ENCODE results near the gene TM4SF1. TPM values are rescaled to one million over a fixed set of nuclear protein-coding genes. Genes with fewer than 3 reads are reported as not detected.

TM4SF1 gene
- total and polyA plus RNA-seq, 4 donors: 117 to 477 (median 213) TPM

DNA sequence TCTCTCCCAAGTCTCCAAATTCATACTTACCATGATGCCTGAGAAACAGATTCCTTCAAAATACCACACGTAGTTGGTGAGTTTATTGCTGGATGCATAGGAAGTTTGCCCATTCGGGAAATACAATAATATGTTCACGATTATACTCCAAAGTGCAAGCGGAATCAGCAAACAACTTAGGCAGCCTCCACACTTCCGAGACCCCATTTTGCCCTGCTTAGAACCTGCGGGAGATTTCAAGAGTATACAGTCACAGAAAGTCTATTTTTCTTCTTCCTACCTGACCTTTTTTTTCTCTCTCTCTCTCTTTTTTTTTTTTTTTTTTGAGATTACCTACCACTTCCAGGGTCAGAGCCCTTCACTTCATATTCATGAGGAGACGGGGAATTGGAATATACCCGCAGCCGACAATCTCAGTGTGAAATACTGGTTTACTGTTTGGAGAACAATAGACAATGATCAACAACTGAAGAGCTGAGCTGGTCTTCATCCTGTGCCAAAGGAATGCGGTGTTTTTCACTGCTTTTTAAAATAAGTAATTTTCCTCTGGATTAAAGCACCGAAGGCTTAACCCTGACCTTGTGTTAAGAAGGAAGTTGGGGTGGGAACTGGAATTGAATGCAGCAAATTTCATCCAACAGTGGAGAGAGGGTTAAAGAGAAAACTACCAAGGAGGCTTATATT is 44.1 kb downstream of the TM4SF1 start, which contains the start of gene TM4SF18:
TSS of gene TM4SF18 (minus strand) at position 461 of the 684 bp plus-strand sequence. CDS start at position 207, 254 bp downstream.
- Histone ChIP-seq H3K4me3 (ENCODE audit: low read length in 2 of 2) (no peak within 1 kb of the TSS), H3K27me3 (ENCODE audit: control insufficient read depth in 1 of 2, insufficient read depth in 2 of 2, low read length in 1 of 2) (no peaks in the 10 kb centered on the region), H3K27ac (ENCODE audit: low read depth in 1 of 2, low read length in 2 of 2) (no peak within 1 kb of the TSS), H3K4me1 (ENCODE audit: control insufficient read depth in 1 of 2, insufficient read depth in 2 of 2, low read length in 2 of 2) (peaks cover 2 to 3% of the 10 kb centered on the region in 2 donors), H3K9me3 (ENCODE audit: control insufficient read depth, low read length) (no peaks in the 10 kb centered on the region), H3K36me3 (ENCODE audit: control insufficient read depth in 1 of 2, insufficient read depth in 2 of 2, low read length in 1 of 2) (no peaks in the 10 kb centered on the region)
- ATAC-seq (ENCODE audit: low FRiP score): no peak
- 77% methylated on average over 11 of the region's 11 CpGs for WGBS, 2 donors
- no peak for DNase-seq
- intact Hi-C loops (cut with DNase I): no loop called here

DNA sequence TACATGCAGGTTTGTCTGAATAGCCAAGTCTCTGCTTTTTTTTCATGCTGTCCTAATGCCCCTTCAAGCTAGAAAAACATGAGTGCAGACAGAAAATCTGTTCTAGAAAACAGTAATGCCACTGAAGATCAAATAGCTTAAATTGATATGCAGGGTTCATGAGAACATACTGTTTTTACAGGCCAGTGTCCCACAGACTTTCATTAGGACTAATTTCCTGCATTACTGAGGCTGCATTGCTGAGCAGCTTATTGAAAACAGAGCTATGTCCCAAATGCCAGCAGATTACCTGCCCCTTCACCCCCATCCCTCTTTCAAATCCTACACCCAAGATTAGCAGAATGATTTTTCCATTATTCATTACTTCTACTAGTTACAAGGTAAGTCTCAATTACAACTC is 44.7 kb downstream of the TM4SF1 start:
- Histone ChIP-seq H3K4me1 (ENCODE audit: control insufficient read depth in 1 of 2, insufficient read depth in 2 of 2, low read length in 2 of 2) (peaks cover 2 to 3% of the 10 kb centered on the region in 2 donors), H3K27ac (ENCODE audit: low read depth in 1 of 2, low read length in 2 of 2) (no peak overlapping the region), H3K9me3 (ENCODE audit: control insufficient read depth, low read length) (no peaks in the 10 kb centered on the region), H3K4me3 (ENCODE audit: low read length in 2 of 2) (no peak overlapping the region), H3K27me3 (ENCODE audit: control insufficient read depth in 1 of 2, insufficient read depth in 2 of 2, low read length in 1 of 2) (no peaks in the 10 kb centered on the region), H3K36me3 (ENCODE audit: control insufficient read depth in 1 of 2, insufficient read depth in 2 of 2, low read length in 1 of 2) (no peaks in the 10 kb centered on the region)
- no peak for DNase-seq
- intact Hi-C loops (cut with DNase I): no loop called here
- ATAC-seq (ENCODE audit: low FRiP score): no peak

DNA sequence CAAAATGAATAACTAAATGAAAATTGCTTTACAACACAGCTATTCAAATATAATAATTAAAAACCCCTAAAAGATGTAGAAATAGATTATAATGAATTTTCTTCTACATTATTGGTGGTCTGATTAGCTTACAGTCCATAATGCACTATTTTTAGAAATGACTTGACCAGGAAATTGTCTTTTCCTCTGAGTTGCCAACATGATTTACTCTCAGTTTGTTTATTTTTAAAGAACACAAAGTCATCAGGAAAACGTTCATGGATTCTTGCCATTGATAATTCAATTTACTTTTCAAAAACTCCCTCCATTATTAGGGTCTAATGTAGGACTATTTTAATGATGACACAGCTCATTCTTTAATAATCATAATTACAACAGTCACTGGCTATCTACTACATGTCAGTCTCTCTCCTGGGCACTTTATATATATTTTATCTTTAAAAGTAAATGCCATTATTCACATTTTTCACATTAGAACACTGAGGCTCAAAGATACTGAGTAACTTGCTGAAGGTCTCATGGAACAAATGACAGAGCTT is 45.2 kb downstream of the TM4SF1 start:
- Histone ChIP-seq H3K4me3 (ENCODE audit: low read length in 2 of 2) (no peak overlapping the region), H3K36me3 (ENCODE audit: control insufficient read depth in 1 of 2, insufficient read depth in 2 of 2, low read length in 1 of 2) (no peaks in the 10 kb centered on the region), H3K9me3 (ENCODE audit: control insufficient read depth, low read length) (no peaks in the 10 kb centered on the region), H3K4me1 (ENCODE audit: control insufficient read depth in 1 of 2, insufficient read depth in 2 of 2, low read length in 2 of 2) (peaks cover 2 to 3% of the 10 kb centered on the region in 2 donors), H3K27ac (ENCODE audit: low read depth in 1 of 2, low read length in 2 of 2) (no peak overlapping the region), H3K27me3 (ENCODE audit: control insufficient read depth in 1 of 2, insufficient read depth in 2 of 2, low read length in 1 of 2) (no peaks in the 10 kb centered on the region)
- ATAC-seq (ENCODE audit: low FRiP score) (no peak), DNase-seq (no peak)
- WGBS, 2 donors: 4 to 8% methylated on average over 1 of the region's 1 CpG
- intact Hi-C loops (cut with DNase I): no loop called here

DNA sequence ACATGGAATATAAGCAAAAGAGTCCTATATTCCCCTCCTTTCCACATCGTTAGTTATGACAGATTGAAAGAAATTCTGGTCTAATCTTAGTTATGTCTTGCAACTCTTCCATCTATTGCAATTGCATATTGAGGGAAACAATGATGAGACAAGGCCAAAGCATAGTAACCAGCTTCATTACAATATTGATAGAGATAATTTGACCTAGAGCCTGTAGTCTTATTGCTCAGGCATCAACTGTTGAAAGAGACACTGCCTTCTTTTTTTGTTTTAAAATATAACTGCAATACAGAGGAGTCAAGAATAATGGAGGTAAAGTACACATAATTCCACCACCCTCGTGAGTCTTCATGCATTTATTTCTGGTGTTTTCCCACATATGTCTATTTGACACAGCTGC is 46.1 kb downstream of the TM4SF1 start:
- intact Hi-C loops (cut with DNase I): no loop called here
- no peak overlapping the region for H3K27ac ChIP-seq (ENCODE audit: low read depth in 1 of 2, low read length in 2 of 2)
- H3K4me1 ChIP-seq (ENCODE audit: control insufficient read depth in 1 of 2, insufficient read depth in 2 of 2, low read length in 2 of 2): peaks cover under 1 to 2% of the 10 kb centered on the region in 2 donors
- 77 to 88% methylated on average over 2 of the region's 2 CpGs for WGBS, 2 donors
- ATAC-seq (ENCODE audit: low FRiP score) (no peak), DNase-seq (no peak)
- no peaks in the 10 kb centered on the region for H3K36me3 ChIP-seq (ENCODE audit: control insufficient read depth in 1 of 2, insufficient read depth in 2 of 2, low read length in 1 of 2)
- no peaks in the 10 kb centered on the region for H3K27me3 ChIP-seq (ENCODE audit: control insufficient read depth in 1 of 2, insufficient read depth in 2 of 2, low read length in 1 of 2)
- H3K4me3 ChIP-seq (ENCODE audit: low read length in 2 of 2): no peak overlapping the region
- H3K9me3 ChIP-seq (ENCODE audit: control insufficient read depth, low read length): no peaks in the 10 kb centered on the region

DNA sequence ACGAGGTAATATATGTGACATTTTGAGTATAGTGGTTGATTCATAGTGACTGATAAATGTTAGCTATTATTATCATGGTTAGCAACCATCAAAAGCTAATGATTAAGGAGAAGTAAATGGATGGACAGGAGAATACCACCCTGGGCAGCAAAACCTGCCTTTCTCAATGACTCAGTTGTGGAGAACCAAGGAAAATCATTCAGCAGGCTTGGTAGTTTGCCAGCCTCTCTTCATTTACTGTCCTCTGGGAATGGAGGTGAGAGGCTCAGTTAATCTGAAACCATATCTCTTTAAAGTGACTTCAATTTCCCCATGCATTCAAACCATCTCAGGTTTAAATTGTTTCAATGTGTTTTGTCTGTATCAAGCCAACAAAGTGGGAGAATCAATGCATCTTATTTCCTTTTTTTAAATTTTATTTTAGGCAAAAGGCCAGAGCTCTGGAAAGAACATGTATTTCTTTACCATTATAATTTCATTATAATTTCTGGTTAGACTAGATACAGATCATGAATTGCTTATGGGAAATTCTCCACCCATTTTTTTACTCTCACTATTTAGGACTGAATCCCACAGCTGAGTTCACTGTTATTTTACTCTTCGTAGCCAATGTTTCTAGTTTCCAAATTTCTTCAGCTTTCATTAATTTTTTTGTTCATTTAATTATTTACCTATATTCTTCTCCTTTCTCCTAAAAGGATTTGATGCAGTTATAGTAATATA is 46.7 kb downstream of the TM4SF1 start:
- ATAC-seq (ENCODE audit: low FRiP score): no peak
- intact Hi-C loops (cut with DNase I): no loop called here
- DNase-seq: no peak
- Histone ChIP-seq H3K9me3 (ENCODE audit: control insufficient read depth, low read length) (no peaks in the 10 kb centered on the region), H3K4me3 (ENCODE audit: low read length in 2 of 2) (no peak overlapping the region), H3K4me1 (ENCODE audit: control insufficient read depth in 1 of 2, insufficient read depth in 2 of 2, low read length in 2 of 2) (peaks cover 0 to 2% of the 10 kb centered on the region in 2 donors), H3K36me3 (ENCODE audit: control insufficient read depth in 1 of 2, insufficient read depth in 2 of 2, low read length in 1 of 2) (no peaks in the 10 kb centered on the region), H3K27me3 (ENCODE audit: control insufficient read depth in 1 of 2, insufficient read depth in 2 of 2, low read length in 1 of 2) (no peaks in the 10 kb centered on the region), H3K27ac (ENCODE audit: low read depth in 1 of 2, low read length in 2 of 2) (no peak overlapping the region)
- WGBS, 2 donors: 81 to 82% methylated on average over 2 of the region's 2 CpGs

DNA sequence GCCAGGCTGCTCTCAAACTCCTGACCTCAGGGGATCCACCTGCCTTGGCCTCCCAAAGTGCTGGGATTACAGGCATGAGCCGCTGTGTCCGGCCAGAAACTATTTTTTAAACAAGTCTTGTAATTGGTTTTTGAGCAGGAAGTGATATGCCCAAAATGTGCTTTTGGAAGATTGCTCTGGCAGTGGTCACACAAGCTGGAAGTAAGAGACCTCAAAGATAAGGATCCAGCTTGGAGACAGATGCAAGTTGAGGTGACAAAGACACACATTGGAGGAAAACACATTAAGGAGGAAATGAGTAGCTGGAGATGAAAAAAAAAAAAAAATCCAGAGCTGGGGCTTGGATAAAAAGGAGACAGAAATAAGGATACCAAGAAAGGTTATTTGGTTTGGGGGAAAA is 50.3 kb downstream of the TM4SF1 start:
- H3K4me1 ChIP-seq (ENCODE audit: control insufficient read depth in 1 of 2, insufficient read depth in 2 of 2, low read length in 2 of 2): no peaks in the 10 kb centered on the region
- H3K4me3 ChIP-seq (ENCODE audit: low read length in 2 of 2): no peak overlapping the region
- no peak for ATAC-seq (ENCODE audit: low FRiP score)
- WGBS, 2 donors: 59 to 69% methylated on average over 2 of the region's 2 CpGs
- intact Hi-C loops (cut with DNase I): no loop called here
- no peak overlapping the region for H3K27ac ChIP-seq (ENCODE audit: low read depth in 1 of 2, low read length in 2 of 2)
- H3K9me3 ChIP-seq (ENCODE audit: control insufficient read depth, low read length): no peaks in the 10 kb centered on the region
- no peaks in the 10 kb centered on the region for H3K27me3 ChIP-seq (ENCODE audit: control insufficient read depth in 1 of 2, insufficient read depth in 2 of 2, low read length in 1 of 2)
- no peak for DNase-seq
- H3K36me3 ChIP-seq (ENCODE audit: control insufficient read depth in 1 of 2, insufficient read depth in 2 of 2, low read length in 1 of 2): no peaks in the 10 kb centered on the region

DNA sequence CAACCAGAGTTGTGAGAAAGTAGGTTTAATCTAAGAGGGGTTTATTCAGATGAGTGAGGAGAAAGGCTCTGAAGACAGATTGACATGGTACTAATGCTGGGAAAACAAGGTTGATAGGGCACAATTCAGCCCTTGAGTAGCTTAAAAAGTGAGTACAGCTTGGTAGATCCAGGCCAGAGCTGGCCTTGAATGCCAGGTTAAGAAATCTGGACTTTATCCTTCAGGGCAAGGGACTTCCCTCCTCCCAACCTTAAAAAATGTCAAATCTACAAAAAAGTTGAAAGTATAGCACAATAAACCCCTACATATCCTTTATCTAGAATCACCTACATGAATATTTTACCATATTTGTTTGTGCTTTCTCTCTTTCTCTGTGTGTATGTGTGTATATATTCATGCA is 51.9 kb downstream of the TM4SF1 start:
- ATAC-seq (ENCODE audit: low FRiP score) (no peak), DNase-seq (no peak)
- H3K9me3 ChIP-seq (ENCODE audit: control insufficient read depth, low read length): no peaks in the 10 kb centered on the region
- H3K4me3 ChIP-seq (ENCODE audit: low read length in 2 of 2): no peak overlapping the region
- no peak overlapping the region for H3K27ac ChIP-seq (ENCODE audit: low read depth in 1 of 2, low read length in 2 of 2)
- H3K4me1 ChIP-seq (ENCODE audit: control insufficient read depth in 1 of 2, insufficient read depth in 2 of 2, low read length in 2 of 2): no peaks in the 10 kb centered on the region
- intact Hi-C loops (cut with DNase I): no loop called here
- no peaks in the 10 kb centered on the region for H3K27me3 ChIP-seq (ENCODE audit: control insufficient read depth in 1 of 2, insufficient read depth in 2 of 2, low read length in 1 of 2)
- H3K36me3 ChIP-seq (ENCODE audit: control insufficient read depth in 1 of 2, insufficient read depth in 2 of 2, low read length in 1 of 2): no peaks in the 10 kb centered on the region

DNA sequence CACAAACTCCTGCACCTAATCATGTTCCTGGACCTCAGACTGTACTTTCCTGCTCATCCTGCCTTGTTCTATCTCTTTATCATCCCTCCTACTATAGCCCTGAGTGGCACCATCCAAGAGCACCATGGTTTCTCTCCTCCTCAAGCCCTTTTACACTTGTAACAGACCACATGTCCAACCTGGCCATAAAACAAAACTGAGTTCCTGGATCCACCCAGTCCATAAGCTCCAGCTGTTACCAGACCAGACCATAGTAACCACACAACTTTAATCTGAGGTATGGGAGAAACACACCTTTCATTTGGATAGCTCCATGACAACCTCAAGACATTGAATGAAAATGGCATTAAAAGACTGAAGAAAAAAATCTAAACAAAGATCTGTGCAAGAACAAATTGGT is 53.1 kb downstream of the TM4SF1 start:
- no peak overlapping the region for H3K27ac ChIP-seq (ENCODE audit: low read depth in 1 of 2, low read length in 2 of 2)
- H3K9me3 ChIP-seq (ENCODE audit: control insufficient read depth, low read length): peaks cover 2% of the 10 kb centered on the region
- intact Hi-C loops (cut with DNase I): no loop called here

DNA sequence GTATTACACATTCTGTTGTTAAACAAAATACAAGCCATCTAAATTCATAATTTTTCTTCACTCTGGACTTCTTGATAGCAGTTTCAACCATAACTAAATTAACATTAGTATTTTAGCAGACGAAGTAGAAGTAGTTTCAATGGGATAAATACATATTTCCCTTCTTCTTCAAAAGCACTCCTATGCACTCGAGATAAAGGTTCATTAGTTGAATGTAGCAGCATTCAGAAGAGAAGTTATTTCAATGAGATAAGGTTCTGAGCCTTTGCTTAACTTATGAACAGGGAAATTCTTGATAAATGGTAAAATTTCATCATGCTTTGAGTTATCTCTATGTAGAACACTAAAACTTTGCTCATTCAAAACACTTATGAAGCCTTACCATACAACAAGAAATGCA is 55.8 kb downstream of the TM4SF1 start:
- H3K9me3 ChIP-seq (ENCODE audit: control insufficient read depth, low read length): peaks cover 2% of the 10 kb centered on the region

More for the DNA sequence above, 53.1 kb downstream of the TM4SF1 start:
- Histone ChIP-seq H3K4me3 (ENCODE audit: low read length in 2 of 2) (no peak overlapping the region), H3K36me3 (ENCODE audit: control insufficient read depth in 1 of 2, insufficient read depth in 2 of 2, low read length in 1 of 2) (no peaks in the 10 kb centered on the region), H3K4me1 (ENCODE audit: control insufficient read depth in 1 of 2, insufficient read depth in 2 of 2, low read length in 2 of 2) (no peaks in the 10 kb centered on the region), H3K27me3 (ENCODE audit: control insufficient read depth in 1 of 2, insufficient read depth in 2 of 2, low read length in 1 of 2) (no peaks in the 10 kb centered on the region)
- no peak for DNase-seq
- ATAC-seq (ENCODE audit: low FRiP score): no peak

More for the DNA sequence above, 55.8 kb downstream of the TM4SF1 start:
- Histone ChIP-seq H3K4me1 (ENCODE audit: control insufficient read depth in 1 of 2, insufficient read depth in 2 of 2, low read length in 2 of 2) (no peaks in the 10 kb centered on the region), H3K4me3 (ENCODE audit: low read length in 2 of 2) (no peak overlapping the region), H3K36me3 (ENCODE audit: control insufficient read depth in 1 of 2, insufficient read depth in 2 of 2, low read length in 1 of 2) (no peaks in the 10 kb centered on the region), H3K27ac (ENCODE audit: low read depth in 1 of 2, low read length in 2 of 2) (no peak overlapping the region), H3K27me3 (ENCODE audit: control insufficient read depth in 1 of 2, insufficient read depth in 2 of 2, low read length in 1 of 2) (no peaks in the 10 kb centered on the region)
- ATAC-seq (ENCODE audit: low FRiP score) (no peak), DNase-seq (no peak)
- WGBS, 2 donors: 79 to 83% methylated on average over 2 of the region's 2 CpGs
- intact Hi-C loops (cut with DNase I): no loop called here
